ENCODE data around the gene CRADD. TPM values are rescaled to one million over a fixed set of nuclear protein-coding genes. Genes with fewer than 3 reads are reported as not detected.
"Not testable (repeated sequence)": the region's sequence is repeated elsewhere in the genome, so short reads cannot be mapped to it uniquely, and the experiment has no call there.

Gene CRADD
- total RNA-seq, 4 donors from 2014 or later = 29.3 to 61.7 (median 46.5) TPM

- TF ChIP-seq POLR2A (IDR thresholded peaks at IDR 0.05) (no peak), POLR2AphosphoS5 (IDR thresholded peaks at IDR 0.05) (no peak), EP300 (IDR thresholded peaks at IDR 0.05) (no peak)
- TF ChIP-seq, protein P1, sequence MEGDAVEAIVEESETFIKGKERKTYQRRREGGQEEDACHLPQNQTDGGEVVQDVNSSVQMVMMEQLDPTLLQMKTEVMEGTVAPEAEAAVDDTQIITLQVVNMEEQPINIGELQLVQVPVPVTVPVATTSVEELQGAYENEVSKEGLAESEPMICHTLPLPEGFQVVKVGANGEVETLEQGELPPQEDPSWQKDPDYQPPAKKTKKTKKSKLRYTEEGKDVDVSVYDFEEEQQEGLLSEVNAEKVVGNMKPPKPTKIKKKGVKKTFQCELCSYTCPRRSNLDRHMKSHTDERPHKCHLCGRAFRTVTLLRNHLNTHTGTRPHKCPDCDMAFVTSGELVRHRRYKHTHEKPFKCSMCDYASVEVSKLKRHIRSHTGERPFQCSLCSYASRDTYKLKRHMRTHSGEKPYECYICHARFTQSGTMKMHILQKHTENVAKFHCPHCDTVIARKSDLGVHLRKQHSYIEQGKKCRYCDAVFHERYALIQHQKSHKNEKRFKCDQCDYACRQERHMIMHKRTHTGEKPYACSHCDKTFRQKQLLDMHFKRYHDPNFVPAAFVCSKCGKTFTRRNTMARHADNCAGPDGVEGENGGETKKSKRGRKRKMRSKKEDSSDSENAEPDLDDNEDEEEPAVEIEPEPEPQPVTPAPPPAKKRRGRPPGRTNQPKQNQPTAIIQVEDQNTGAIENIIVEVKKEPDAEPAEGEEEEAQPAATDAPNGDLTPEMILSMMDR (IDR thresholded peaks at IDR 0.05) = no peak
- Histone ChIP-seq H3K4me3 (no peak overlapping the region), H3K4me1 (peaks cover 7% of the 10 kb centered on the region), H3K9me3 (no peaks in the 10 kb centered on the region), H3K27ac (no peak overlapping the region), H3K36me3 (no peaks in the 10 kb centered on the region), H3K27me3 (no peaks in the 10 kb centered on the region)
- 92% methylated on average over 2 of the region's 2 CpGs for WGBS
- no peak for DNase-seq (ENCODE audit: low spot score in 2 of 2)
Measured at GRCh38 chr12:93794738-93795137, 117.6 kb downstream of the CRADD start.

DNA sequence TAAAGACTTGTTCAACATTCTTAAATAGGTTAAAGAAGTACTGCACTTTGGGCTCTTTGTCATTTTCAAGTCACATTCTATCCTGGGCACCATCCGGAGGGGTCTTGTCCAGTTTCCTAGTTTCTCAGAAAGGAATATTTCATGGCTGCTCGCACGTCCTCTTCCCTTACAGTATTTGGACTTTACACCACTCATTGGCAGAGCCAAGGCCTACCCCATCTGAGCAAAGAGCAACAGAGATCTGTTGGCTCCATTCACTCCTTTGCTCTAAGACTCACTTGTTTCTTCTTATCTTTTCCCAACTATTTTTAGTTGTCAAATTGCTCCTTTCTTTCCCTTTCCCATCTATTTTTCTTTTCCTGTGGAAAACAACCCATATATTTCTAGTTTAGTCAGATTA, 118.2 kb downstream of the CRADD start:
- H3K9me3 ChIP-seq = no peaks in the 10 kb centered on the region
- no peak for DNase-seq (ENCODE audit: low spot score in 2 of 2)
- WGBS = 97% methylated on average over 3 of the region's 3 CpGs
- H3K27me3 ChIP-seq = no peaks in the 10 kb centered on the region
- no peak overlapping the region for H3K4me3 ChIP-seq
- peaks cover 7% of the 10 kb centered on the region for H3K4me1 ChIP-seq
- no peak for TF ChIP-seq EP300 (IDR thresholded peaks at IDR 0.05)
- TF ChIP-seq, protein P1 (IDR thresholded peaks at IDR 0.05) = no peak
- TF ChIP-seq POLR2AphosphoS5 (IDR thresholded peaks at IDR 0.05) = no peak
- no peak for TF ChIP-seq POLR2A (IDR thresholded peaks at IDR 0.05)
- no peak overlapping the region for H3K27ac ChIP-seq
- no peaks in the 10 kb centered on the region for H3K36me3 ChIP-seq

GRCh38 chr12:93796729-93797128, 119.6 kb downstream of the CRADD start:
- WGBS = 81% methylated on average over 5 of the region's 5 CpGs
- no peaks in the 10 kb centered on the region for H3K27me3 ChIP-seq
- no peaks in the 10 kb centered on the region for H3K9me3 ChIP-seq
- H3K27ac ChIP-seq = no peak overlapping the region
- no peak for TF ChIP-seq POLR2AphosphoS5 (IDR thresholded peaks at IDR 0.05)
- TF ChIP-seq EP300 (IDR thresholded peaks at IDR 0.05) = no peak
- TF ChIP-seq POLR2A (IDR thresholded peaks at IDR 0.05) = no peak
- TF ChIP-seq, protein P1 (IDR thresholded peaks at IDR 0.05) = no peak
- H3K4me1 ChIP-seq = peaks cover 7% of the 10 kb centered on the region
- no peaks in the 10 kb centered on the region for H3K36me3 ChIP-seq
- no peak for DNase-seq (ENCODE audit: low spot score in 2 of 2)
- no peak overlapping the region for H3K4me3 ChIP-seq

DNA sequence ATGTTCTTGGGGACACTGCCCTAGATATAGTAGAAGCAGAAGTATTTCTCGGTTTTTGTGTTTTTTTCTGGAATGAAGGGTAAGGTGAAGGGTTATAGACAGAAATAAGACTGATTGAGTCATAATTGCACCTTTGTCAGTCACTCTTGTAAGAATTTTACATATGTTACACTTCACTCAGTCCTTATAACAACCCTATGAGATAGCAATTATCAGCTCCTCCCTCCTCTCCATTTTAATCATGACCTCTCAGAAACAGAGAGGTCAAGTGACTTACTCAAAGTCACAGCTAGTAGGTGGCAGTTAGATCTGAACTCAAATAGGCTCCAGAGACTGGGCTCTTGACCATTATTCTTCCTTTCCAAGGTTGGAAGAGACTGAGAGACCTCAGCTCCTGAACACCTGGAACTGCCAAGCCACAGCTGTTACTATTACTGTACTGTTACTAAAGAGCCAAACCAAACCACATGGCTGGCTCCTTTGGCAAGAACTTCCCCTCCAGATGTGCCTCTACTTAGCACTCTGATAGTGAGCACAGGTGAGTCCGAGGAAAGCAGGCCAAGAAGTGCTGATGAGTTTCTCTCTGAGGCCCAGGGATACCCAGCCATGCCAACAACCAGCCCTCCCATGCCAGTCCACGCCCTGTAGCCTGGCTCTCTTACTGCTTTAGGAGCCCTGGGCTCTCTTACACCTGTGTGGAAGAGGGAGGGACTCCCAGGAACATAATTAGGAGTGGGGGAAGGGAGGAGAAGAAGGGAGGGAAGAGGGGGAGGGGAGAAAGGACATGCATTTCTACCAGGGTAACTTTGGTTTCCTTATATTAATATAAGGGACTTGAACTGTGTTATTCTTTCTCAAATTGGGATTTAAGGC, 121.3 kb downstream of the CRADD start:
- Histone ChIP-seq H3K4me3 (no peak overlapping the region), H3K4me1 (peaks cover 20% of the 10 kb centered on the region), H3K36me3 (no peaks in the 10 kb centered on the region), H3K27me3 (no peaks in the 10 kb centered on the region), H3K27ac (no peak overlapping the region), H3K9me3 (no peaks in the 10 kb centered on the region)
- TF ChIP-seq POLR2AphosphoS5 (IDR thresholded peaks at IDR 0.05) (no peak), EP300 (IDR thresholded peaks at IDR 0.05) (no peak), POLR2A (IDR thresholded peaks at IDR 0.05) (no peak)
- TF ChIP-seq, protein P1 (IDR thresholded peaks at IDR 0.05) = no peak
- no peak for DNase-seq (ENCODE audit: low spot score in 2 of 2)
- 52% methylated on average over 3 of the region's 3 CpGs for WGBS

DNA sequence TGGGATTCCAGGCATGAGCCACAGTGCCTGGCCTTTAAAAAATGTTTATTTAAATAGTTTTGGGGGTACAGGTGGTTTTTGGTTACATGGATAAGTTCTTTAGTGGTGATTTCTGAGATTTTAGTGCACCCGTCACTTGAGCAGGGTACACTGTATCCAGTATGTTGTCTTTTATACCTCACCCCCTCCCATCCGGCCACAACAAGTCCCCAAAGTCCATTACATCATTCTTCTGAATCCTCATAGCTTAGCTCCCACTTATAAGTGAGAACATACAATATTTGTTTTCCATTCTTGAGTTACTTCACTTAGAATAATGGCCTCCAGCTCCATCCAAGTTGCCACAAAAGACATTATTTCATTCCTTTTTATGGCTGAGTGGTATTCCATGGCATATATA, 124.5 kb downstream of the CRADD start:
- not testable (repeated sequence) for H3K4me3 ChIP-seq; DNase-seq (ENCODE audit: low spot score in 2 of 2); H3K27ac ChIP-seq; H3K27me3 ChIP-seq; H3K36me3 ChIP-seq; H3K9me3 ChIP-seq
- WGBS = 98% methylated on average over 2 of the region's 2 CpGs
- H3K4me1 ChIP-seq = peaks cover 36% of the 10 kb centered on the region

Measured in suprapubic skin (tissue), 4 donors.